ENCODE measurements around the gene ARHGEF12.

Gene ARHGEF12

GRCh38 chr11:120536797-120537169 is 200.6 kb downstream of the ARHGEF12 start:
- DNase-seq (ENCODE audit: low read depth in 2 of 2), result no peak

GRCh38 chr11:120537996-120538395 is 201.8 kb downstream of the ARHGEF12 start:
- DNase-seq (ENCODE audit: low read depth in 2 of 2), result no peak

- no peak for DNase-seq (ENCODE audit: low read depth in 2 of 2)
Measured at GRCh38 chr11:120538707-120539106, 202.5 kb downstream of the ARHGEF12 start.
